DMS114 treated with DMSO at 0.1 percent for 48 hours (cell line): Measurements from ENCODE around the gene CENPB.

Experiments
- DNase-seq: peaks from one replicate; lab custom pipeline; 2025; ENCODE audit not compliant: unreplicated experiment; lab: John Stamatoyannopoulos, UW

Gene CENPB

DNA sequence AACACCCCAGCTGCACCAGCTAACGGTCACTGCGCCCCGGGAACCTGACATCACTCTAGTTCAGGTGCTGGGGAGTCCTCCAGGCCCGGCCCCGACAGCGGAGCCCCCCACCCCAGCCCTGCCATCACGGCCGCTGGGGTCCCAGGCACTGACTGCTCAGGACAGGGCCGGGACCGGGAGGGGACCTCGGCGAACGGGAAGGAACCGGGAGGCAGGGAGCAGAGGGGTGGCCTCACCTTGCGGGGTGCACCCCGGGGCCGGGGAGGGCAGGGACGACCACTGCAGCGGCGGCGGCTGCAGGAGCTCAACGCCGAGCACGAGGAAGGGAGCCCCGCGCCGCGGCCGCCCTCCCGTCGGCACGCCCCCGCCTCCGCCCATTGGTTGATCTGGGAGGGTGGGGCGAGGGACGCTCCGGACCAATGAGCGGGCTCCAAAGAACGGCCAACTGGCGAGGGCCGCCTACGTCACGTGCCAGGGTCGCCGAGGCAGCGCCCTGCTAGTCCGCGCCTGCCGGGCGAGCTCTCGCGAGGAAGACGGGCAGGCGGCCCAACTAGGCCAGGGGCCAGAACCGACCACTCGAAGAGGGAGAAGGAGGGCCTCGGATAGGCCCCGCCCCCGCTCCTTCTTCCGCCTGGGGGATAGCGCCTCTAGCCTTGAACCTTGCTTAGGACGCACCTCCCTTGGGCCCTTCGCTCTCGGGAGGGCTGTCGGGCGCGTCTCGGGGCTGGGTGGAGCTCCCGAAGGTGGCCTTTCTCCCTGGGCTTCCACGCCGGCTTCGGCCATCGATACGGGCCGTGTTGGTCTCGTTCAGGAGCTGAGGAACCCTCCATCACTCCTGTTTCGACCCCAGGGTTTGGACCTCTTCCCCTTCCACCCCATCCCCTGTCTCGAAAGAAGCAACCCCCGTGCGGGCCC is 18.9 kb downstream of the CENPB start, which contains the start of gene ADISSP:
ADISSP (minus strand) TSS at position 327 of the 915 bp plus-strand sequence. CDS start 7,653 bp downstream, outside the sequence.
- peak; percentile 94 for DNase-seq

DNA sequence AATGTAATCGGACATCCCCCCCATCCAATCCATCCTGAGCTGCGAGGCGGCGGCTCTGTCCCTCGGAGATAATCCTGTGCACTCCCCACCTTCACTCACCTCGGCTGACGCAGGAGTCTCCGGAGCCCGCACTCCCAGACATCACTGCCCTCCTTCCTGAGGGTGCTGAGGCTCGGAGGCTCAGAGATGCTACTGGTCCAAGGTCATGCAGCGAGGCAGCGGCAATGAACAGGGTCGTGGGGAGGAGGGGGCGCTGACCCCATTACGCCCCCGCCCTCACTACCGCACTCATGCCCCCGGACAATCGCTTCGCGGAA is 19.5 kb downstream of the CENPB start:
- no peak for DNase-seq

DNA sequence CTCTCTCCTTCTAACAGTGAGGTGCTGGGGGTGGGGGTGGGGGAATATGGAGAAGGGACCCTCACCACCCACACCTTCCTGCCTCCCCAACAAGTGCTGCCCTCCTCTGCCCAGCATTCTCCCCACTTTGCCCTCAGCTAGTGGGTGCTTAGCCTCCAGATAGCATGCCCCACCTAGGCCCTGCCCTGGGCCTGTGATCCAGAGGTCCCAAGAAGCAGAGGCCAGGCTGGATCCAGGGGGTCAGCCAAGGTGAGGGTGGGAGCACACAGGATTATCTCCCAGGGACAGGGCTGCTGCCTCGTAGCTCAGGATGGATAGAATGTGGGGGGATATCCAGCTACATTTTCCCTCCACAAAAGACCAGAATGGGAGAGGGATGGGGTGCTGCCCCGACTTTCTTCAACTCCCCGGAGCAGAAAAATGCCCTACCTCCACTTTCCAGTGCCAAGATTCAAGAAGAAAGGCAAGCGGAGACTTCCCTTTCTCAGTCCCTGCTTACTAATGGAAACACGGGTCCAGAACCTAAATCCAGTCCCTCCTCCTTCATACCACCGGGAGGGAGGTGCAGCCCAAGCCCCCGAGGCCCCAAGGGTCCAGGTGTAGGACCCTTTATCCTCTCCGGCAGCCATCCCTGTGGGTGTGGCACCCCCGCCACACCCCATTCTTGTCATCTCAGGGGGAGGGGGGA is 20.0 kb downstream of the CENPB start:
- no peak for DNase-seq

DNA sequence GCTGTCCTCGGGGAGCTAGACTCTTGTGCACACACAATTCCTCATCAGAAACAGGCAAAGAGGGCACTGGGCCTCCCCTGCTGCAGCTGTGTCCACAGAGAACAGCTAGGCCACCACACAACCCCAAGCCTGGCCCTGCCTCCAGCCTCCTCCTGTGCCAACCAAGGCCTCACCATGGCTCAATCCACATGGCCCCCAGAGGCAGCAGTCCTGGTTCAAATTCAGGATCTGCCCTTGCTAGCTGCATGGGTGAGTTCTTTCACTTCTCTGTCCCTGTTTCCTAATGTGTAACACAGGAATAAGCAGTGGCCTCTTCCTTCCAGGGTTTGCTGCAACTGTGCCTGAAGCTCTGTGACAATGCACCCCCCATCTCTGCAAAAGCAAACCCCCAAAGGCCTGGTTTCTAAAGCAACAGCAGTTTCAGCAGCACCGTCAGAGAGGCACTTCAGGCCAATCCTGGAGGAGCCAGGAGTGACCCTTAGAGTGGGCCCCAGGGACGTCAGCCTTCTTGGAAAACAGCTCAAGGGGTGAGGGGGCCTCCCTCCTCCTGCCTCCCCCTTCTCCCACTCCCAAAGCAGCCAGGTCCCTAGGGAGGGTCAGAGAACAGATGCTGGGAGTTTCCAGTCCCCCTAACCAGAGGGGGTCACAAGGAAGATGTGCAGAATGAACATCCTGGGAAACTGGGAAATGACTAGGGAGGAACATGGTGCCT is 21.2 kb downstream of the CENPB start:
- DNase-seq = no peak

DNA sequence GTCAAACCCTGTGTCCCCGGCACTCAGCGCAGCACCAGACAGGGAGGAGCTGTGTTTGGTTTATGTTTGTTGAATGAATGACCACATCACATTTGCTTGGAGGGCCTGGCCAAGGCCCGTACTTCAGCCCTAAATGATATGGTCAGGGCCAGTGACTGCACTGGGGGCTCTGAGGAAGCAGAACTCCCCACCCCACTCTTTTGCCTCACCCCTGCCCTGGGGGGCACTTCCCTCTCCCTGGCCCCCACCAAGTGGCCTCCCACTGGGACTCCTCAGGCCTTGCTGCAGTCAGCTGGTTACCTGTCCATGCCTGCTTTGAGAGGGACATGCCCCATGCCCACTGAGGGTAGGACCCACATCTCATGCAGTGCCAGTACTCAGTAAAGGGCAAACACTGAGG is 21.9 kb downstream of the CENPB start:
- no peak for DNase-seq

DNA sequence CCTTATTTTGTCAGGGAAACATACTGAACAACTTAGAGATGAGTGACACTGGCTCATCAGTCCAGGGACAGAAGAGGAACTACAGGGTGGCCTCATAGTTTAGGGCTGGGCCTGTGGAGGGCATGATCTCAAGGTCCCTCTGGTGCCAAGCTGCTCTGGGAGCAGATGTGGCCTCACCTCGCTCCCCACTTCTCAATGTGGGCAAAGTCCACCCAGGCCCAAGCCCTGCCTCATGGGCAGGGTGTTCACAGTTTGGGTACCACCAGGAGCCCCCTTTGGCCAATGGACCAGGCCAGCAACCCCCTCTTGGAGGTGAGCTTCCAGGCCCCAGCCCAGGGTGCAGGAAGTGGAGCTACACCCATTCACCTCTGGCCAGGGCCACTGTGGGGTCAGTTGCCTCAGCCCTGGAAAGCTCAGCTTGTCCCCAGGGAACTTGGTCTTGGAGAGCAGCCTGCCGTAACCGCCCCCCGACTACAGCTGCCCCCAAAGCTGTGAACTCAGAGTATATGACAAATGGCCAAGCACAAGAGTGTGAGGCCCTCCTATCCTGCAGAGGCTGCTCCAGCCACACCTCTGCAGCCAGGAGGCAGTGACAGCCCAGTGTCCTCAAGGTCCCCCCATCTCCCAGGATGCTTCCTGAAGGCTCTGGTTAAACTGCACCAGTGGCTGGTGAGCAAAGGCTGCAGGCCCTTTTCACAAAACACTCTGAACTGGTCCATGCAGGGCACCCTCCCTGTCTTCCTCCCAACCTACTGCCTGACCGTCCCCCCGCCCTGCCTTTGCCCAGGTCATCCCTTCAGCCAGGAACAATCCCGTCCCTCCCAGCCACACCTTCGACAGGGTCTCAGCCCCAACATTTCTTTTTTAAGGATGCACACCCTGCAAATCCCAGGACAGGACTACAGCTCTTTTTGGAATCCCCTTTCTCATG is 22.6 kb downstream of the CENPB start:
- DNase-seq = no peak

DNA sequence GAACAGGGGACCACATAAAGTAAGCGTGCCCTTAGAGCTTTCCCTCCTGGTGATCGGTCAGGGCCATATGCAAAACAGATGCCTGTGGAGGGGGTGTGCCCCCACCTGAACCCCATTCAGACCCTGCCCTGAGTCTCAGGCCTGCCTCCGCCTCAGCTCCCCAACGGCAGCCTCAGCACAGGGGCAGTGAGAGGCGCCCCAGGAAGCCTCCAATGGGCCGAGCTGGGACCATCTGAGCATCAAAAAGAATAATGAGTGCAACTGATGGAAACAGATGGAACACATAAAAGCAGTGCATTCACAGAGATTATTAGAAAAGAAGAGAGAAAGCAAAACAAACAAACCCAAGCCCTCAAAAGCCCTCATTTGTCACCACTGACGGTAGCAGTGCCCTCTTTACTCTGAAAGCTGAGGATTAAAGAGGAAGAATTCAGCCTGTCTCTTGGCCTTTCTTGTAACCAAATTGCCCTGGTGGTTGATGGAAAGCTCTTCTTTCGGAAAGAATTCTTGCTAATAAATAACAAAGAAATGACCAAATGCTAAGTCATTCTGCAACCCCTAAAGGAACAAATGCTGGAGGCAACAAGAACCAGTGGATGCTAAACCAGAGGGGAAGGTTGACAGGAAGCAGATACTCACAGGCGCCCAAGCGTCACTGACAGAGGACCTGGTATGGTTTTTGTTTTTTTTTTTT is 25.7 kb downstream of the CENPB start:
- DNase-seq = no peak

DNA sequence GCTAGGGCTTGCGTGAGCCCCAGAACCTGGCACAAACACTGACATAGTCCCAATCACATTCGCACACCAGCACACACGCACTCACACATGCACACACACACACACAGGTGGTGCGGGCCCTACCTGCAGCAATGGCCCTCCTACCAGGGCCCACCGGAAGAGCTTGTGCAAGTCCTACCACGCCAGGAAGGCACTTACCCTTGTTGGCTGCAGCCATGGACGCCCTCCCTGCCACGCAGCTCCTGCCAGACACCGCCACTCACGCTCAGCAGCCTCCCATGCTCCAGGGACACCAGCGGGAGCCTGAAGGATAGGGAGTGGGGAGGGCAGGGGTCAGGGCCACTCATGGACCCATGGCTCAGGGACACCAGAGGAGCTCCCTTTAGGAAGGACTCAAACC is 26.7 kb downstream of the CENPB start:
- DNase-seq = no peak

DNA sequence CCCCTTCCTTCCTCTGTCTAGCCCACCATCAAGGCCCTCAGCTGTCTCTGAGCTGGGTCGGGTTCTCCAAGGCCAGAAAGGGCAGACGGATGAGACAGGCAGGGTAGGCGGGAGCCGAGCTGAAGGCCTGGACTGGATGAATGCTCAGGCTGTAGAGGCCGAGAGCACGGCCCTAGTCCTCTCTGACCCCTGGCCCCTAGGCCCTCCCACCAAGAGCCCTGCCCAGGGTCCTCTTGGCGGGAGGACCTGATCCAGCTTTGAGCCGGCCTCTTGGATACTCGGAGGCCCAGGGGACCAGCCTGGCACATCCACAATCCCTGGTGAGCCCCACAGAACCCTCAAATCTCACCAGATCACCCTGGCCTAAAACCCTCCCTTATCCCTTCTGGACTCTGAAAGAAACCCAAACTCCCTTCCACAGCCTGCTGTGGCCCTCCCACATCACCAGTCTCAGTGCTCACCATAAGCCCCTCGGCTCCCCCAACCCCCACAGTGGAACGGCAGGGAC is 27.2 kb downstream of the CENPB start:
- DNase-seq = no peak

DNA sequence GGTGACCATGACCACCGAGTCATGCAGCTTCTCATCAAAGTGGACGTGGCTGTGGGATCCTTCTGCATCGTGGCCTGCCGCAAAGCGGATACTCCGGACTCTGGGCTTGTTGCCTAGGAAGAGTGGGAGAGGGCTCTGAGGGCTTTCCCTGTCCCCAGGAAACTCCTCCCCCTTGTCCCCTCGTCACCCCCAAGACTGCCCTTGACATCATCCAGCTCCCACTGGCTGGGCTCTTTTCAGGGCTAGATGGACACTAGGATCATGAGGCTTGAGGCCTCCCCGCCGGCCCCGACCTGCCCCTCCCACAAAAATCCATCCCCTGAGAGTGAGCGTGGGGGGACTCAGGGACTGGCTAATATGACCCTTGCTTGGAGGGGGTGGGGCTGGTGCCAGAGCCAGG is 28.0 kb downstream of the CENPB start:
- no peak for DNase-seq

DNA sequence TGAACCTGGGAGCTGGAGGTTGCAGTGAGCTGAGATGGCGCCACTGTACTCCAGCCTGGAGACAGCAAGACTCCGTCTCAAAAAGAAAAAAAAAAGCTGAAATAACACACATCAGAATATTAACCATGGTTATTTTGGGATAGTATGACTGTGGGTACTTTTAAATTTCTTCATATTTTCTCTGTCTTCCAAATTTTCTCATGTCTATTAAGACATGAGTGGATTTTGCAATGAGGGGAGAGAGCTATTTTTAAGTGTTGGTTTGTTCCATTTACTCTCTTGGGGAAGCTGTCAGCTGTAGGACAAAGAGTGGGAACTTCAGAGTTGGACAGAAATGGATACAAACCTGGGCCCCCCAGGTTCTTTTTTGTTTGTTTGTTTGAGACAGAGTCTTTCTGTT is 29.3 kb downstream of the CENPB start:
- no peak for DNase-seq

DNA sequence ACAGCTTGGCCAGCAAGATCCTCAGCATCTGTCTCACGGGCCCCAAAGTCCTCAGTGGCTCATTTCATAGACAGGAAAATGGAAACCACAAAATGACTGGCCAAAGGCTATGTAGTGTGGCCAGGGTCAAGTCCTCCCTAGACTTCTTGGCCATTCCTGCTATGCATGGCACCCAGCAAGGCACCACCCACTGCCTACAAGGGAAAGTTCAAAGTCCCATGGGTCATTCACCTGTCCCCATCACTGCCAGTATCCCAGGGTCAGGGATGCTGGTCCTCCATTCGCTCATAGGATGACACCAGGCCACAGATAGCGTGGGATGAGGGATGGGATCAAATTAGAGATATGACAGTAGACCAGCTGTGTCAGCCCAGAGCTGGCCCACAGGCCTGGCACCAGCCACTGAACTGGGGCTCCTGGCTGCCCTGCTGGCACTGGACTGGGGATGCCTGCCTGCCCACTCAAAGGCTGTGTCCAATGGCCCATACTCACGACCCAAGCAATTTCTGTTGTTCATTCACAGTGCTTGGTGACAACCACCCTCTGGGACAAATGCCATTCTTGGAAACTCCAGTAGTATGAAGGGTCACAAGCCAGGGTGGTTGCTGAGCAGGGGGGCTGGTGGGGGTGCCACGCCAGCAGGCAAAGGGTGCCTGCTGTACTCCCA is 30.6 kb downstream of the CENPB start:
- DNase-seq = no peak

DNA sequence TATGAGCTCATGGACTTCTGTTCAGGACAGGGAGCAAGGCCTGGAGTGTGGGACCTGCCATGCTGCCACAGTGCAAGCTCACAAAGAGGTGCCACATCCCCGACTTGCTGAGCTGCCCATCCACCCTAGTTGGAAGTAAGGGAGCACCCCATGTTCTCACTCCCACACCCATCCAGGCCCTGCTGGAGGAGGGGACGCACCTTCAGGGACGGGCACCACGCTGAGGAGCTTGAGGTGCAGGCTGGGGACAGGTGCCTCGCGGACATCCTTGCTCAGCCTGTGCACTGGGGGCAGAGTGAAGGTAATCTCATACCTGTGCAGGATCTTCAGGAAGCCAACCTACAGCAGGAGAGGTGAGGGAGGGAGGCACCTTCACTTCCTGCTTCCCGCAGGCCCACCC is 31.3 kb downstream of the CENPB start:
- no peak for DNase-seq

DNA sequence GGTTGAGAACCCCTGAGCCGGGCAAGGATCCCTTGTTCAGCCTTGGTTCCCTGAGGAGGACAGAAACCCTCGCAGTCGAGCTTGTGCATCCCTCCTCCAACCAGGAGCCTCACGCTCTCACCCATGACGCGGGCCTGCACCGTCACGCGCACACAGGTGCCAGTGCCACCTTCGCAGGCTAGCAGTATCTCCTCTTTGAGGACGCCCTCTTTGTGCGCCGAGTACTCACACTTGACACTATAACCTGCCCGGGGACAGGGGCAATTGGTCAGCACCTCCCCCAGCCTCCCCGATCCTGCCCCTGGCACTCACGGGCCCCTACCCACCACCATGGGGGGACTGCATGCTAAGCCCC is 32.3 kb downstream of the CENPB start:
- no peak for DNase-seq

DNA sequence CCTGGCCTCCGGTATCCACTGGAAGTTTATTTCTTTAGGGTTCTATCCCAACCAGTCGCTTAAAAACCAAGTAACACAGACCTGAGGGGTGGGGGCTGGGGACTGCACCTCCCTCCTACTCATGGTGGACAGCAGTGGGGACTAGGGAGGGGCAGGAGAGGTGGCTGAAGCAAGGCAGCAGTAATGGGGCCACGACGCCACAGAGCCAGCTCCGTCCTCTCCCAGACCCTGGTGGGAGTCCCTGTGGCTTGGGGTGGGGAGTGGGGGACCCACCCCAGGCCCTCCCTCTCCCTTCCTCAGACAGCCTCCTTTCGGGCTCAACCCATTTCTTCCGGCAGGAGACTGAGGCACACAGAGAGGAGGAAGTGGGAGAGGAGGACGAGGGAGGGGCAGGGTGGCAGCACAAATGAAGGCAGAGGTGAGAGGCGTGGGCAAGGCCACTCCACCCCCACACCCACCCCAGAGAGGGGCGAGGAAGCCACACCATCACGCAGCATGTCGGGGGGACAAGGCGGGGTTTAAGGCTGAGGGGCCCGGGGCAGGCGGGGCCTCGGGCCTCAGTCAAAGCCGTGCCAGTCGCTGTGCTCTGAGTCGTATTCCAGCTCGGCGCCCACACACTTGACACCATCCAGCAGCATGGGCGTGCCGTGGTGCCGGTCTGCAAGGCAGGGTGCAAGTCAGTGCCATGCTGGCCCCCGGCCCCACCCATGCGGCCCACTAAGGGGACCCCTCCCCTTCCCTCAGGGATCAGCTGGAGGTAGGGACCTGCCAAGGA is 32.9 kb downstream of the CENPB start:
- DNase-seq = no peak

DNA sequence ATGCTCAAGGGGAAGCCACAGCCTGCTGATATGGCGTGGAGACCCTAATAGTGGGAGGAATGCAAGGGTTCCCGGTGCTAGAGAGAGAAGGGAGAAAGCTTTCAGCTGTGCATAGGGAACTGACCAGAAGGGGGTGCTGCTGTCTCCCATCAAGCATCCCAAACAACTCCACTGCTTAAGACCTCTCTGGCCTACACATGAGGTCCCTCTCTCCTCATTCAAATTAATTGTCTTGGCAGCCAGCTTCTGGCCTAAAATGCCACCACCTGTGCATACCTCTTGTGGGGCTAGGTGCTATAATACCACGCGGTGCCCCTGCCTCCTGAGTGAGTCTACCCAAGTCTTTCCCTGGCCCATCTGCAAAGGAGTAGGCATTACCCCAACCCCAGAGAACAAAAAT is 33.4 kb downstream of the CENPB start:
- DNase-seq = peak; percentile 17

DNA sequence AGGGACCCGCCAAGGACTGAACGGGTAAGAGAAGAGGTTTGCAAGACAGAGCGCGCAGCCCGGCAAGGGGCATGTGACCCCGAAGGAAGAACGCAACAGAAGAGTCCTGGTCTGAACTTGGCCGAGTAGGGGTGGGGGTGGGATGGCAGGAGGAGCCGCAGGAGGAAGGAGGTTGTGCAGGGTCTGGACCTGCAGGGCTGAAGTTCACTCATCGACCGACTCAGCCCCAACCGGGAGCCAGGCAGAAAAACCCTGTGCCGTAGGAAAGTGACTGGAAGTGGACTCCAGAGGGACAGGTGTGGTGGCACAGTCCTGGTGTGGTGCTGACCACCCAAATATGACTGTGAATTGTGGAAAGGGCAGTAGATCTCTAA is 34.2 kb downstream of the CENPB start:
- no peak for DNase-seq

DNA sequence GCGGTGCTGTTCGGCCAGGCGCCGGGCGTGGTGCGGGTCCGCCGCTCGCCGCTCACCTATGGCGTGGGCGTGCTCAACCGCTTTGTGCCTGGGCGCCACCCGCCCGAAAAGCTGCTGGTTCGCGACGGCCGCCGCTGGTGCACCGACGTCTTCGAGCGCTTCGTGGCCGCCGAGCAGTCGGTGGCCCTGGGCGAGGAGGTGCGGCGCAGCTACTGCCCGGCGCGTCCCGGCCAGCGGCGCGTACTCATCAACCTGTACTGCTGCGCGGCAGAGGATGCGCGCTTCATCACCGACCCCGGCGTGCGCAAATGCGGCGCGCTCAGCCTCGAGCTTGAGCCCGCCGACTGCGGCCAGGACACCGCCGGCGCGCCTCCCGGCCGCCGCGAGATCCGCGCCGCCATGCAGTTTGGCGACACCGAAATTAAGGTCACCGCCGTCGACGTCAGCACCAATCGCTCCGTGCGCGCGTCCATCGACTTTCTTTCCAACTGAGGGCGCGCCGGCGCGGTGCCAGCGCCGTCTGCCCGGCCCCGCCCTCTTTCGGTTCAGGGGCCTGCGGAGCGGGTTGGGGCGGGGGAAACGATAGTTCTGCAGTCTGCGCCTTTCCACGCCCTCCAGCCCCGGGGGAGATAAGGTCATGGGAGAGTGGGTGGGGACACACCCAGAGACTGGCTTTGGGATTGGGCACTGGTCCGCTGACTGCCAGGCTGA is 34.7 kb downstream of the CENPB start:
- no peak for DNase-seq
